T-helper 22 cell (primary cell): ENCODE data around the gene WASF2.
A peak's percentile ranks its signal among the peaks of the same experiment; 100 is the strongest.
"Not testable (repeated sequence)": the region's sequence is repeated elsewhere in the genome, so short reads cannot be mapped to it uniquely, and the experiment has no call there.

ENCODE experiments used
- DNase-seq: peaks from one replicate; pipeline ENCODE4 v3.0.0-alpha.2; 2020; ENCODE audit warnings: low read depth

The WASF2 gene

DNA sequence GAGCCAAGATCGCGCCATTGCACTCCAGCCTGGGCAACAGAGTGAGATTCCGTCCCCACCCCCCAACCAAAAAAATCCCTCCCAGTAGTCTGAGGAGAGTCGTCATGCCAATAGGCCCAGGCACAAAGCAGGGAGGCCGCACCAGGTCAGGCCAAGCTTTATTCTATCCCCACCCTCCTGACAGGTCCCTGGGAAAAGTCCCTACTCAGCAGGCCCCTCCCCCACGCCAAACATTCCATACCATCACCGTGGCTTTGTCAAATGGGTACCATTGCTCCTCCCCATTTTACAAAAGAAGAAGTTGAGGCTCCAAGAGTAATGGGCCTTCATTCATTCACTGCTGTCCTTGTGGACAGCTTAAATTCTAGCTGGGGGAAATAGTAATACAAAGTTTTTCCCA, 92.2 kb downstream of the WASF2 start:
- no peak for DNase-seq

- DNase-seq, result no peak
These were observed 92.9 kb downstream of the WASF2 start for GRCh38 chr1:27397110-27397509.

- peak; percentile 58 for DNase-seq
These were observed 94.3 kb downstream of the WASF2 start for GRCh38 chr1:27395441-27396195.

GRCh38 chr1:27394925-27395324, 95.0 kb downstream of the WASF2 start:
- no peak for DNase-seq

- DNase-seq, result no peak
These were observed 95.7 kb downstream of the WASF2 start for GRCh38 chr1:27394282-27394658.

DNA sequence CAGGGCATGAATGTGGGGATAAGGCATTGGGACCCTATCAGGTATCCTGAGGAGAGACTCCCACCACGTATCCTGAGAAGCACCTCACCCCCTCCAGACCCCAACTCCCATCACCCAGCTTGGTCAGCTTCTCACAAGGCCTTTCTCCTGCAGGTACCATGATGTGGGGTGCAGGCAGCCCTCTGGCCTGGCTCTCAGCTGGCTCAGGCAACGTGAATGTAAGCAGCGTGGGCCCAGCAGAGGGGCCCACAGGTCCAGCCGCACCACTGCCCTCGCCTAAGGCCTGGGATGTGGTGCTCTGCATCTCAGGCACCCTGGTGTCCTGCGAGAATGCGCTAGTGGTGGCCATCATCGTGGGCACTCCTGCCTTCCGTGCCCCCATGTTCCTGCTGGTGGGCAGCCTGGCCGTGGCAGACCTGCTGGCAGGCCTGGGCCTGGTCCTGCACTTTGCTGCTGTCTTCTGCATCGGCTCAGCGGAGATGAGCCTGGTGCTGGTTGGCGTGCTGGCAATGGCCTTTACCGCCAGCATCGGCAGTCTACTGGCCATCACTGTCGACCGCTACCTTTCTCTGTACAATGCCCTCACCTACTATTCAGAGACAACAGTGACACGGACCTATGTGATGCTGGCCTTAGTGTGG, 96.2 kb downstream of the WASF2 start:
- no peak for DNase-seq

- DNase-seq, result no peak
These were observed 97.0 kb downstream of the WASF2 start for GRCh38 chr1:27392778-27393635.

DNA sequence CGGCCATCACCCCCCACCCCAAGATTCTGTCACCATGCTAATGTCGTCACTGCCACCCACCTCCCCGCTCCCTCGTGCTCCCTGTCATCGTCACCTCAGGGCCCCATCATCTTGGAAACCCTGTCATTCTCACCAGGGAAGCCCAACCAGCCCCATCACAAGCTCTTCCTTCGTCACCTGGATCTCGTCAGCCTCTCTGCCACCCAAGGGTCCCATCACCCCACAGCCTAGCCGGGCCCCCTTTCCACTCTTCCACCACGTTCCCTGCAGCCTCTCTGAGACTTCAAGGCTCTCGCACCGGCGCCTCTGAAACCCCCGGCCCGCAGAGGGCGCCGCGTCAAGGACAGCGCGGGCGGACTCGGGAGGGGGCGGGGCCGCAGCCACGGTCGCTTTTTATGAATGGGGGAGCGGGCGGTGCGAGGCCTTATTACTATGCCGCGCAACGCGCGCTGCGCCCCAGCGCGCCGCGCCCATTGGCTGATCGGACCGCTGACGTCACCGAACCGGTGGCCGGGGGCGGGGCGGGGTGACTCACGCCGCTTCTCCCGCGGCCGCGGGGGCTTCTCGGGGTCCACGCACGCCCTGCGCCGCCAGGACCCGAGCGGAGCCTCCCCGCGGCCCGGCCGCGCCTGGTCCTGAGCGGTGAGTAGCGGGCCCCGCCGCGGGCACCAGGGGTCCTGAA, 97.7 kb downstream of the WASF2 start, which contains the start of gene GPR3:
Gene GPR3, plus strand, starts transcription at position 527 of the 682 bp plus-strand sequence. CDS start 1,177 bp downstream, outside the sequence.
- DNase-seq, result peak; percentile 89

DNA sequence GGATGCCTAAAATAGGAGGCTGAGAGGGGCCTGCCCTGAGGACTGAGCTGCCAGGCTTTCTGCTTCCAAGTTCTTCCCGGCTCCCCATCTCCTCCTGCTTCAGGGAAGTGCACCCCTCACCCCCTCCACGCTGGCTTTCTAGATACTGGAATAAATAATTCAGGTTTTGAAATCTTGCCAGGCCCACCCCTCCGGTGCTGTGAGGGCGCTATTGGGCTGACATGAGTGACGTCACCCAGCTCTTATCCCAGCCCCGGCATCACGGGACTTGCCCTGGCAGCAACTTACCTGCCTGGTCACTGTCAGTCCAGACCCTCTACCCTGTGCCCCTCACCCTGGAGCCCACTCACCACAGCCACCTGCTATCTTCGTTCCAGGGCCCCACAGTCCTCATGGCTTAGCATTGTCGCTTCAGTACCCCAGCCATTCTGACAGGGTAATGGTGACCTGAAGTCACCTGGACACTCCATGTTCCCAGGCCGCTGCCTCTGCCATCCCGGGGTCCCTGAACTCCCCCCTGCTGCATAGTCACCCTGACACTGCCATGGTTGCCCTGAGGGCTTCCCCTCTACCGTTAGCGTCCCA, 98.4 kb downstream of the WASF2 start:
- no peak for DNase-seq

- DNase-seq, result peak; percentile 41
These were observed 101.5 kb downstream of the WASF2 start for GRCh38 chr1:27388337-27389005.

GRCh38 chr1:27384797-27385196, 105.2 kb downstream of the WASF2 start:
- DNase-seq, result not testable (repeated sequence)

DNA sequence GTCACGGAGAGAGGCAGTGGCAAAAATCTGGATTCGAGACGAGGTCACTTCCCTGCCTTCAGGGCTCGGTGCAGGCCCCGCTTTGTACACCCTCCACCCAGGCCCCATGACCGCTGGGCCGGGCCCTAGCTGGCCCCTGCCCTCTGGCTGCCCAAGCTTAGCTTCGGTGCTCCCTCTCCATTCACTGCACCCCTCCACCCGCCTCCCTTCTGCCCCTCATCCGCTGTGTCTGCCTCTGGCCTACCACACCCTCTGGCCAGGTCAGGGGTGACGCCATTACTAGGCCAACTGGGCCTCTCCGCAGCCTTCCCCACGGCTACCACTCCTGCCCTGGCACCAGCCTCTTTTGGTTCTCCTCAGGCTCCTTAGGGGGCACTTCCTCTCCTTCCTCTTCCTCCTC, 106.3 kb downstream of the WASF2 start:
- no peak for DNase-seq

GRCh38 chr1:27383039-27383605, 106.8 kb downstream of the WASF2 start, which contains the start of gene CD164L2:
Gene CD164L2 (minus strand): TSS chr1:27383333. CDS start chr1:27383239, 94 bp downstream.
- DNase-seq, result peak; percentile 15

DNA sequence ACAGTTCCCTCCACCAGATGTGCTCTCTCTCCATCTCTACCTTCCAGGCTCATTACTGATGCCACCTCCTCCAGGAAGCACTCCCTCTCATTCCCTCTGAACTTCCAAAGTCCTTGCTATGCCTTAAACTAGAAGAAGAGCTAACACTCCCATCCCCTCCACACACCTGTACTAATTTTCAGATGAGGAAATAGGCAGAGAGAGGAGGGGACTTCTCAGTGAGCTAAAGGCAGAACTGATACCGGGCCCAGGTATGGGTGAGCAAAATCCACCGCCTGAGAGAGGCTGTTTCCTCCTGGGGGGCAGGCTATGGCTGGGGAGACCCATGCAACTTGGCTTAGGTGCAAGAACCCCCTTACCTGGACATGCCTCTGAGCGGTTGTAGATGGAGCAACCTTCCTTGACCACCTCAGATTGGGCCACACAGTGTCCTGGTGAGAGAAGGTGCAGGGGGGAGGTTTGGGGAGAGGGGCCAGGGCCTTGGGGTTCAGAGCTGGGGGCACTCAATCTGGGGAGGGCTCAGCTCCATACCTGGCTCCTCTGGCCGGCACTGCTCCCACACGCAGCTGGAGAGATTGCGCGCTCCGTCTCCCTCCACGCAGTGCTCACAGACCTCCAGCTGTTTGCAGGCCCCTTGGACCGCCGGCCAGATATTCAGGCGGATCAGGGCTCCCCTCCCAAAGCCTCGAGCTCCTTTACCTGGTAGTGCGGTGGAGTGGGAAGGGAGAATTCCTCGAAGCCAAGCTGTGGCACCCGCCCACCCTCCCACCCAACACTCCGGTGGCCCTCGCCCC, 107.8 kb downstream of the WASF2 start:
- DNase-seq, result no peak

GRCh38 chr1:27380766-27381733, 108.9 kb downstream of the WASF2 start:
- no peak for DNase-seq

DNA sequence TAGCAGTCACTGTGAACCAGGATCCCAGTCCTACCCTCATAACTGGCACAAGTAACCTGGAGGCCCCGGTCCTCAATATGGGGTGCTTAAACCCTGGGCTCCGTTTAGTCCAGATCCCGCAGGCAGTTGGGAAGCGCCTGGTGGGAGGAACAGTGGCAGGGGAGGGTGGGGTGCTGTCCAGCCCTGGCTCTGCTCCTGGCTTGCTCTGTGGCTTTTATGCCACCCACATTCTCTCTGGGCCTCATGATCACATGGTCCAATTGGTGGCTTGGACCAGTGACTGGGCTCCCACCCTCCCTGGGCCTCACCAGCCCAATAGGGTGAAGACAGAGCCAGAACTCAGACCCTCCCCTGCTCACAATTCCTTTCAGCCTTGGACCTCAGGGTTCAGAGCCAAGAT, 109.7 kb downstream of the WASF2 start:
- DNase-seq, result no peak

DNA sequence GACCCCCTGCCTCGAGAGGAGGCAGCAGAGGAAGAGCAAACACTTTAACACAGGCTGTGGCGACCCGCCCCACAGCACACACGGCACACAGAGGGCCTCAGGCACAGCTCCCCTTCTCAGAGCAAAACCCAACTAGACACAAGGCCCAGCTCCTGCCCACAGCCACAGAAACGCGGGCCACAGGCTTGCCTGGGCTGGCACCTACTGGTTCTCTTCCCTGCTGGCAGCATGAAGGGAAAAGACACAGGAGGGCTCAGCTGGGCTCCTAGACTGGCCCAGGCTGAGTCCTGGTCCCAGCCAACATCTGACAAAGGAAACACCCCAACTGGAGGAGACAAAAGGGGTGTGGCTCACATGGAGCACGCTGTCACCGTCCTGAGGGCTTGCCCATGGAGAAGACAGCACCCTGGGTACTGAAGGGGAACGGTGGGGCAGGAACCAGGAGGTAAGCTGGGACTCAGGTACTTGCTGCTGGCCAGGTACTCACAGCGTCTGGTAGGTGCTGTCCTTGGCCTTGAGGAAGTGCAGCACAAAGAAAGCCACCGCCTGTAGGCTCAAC, 110.3 kb downstream of the WASF2 start:
- no peak for DNase-seq

DNA sequence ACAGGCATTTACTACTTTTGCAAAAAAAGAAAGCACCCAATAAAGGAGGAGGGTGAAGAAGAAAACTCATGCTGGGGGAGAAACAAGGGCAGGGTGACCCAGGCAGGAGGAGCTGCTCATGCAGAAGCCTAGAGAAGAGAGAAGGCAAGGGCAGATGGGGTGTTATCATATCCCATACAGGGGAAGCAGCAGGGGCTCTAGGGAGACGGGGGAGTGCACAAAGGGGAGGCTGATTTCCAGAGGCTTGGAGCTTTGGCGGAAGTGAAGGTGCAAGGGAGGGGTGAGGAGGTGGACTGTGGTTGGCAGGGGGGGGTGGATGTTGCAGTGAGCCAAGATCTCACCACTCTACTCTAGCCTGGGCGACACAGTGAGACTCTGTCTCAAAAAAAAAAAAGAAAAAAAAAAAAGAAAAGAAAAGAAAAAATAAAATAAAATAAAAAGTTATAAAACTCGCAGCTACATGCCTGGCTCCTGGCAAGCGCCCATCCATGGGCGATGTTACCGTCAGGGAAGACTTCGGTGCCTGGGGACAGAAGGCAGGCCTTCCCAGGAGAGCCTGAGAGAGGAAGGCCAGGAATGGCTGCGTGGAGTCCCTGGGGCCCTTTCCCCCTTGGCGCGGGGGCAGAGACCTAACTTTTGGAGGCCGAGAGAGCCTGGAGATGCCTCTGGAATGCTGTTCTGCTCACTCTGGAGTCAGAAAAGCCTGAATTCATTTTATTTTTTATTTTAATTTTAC, 112.0 kb downstream of the WASF2 start:
- no peak for DNase-seq
